GM15510 (cell line): Measurements from ENCODE around the gene ACVR1B.

ENCODE experiments used
- POLR2A ChIP-seq: IDR thresholded peaks from 3 replicates; pipeline ENCODE4 v1.6.1; 2011; ENCODE audit warnings: borderline replicate concordance; ENCODE audit not compliant: insufficient read length; ENCODE audit errors: extremely low read depth

The ACVR1B gene

DNA sequence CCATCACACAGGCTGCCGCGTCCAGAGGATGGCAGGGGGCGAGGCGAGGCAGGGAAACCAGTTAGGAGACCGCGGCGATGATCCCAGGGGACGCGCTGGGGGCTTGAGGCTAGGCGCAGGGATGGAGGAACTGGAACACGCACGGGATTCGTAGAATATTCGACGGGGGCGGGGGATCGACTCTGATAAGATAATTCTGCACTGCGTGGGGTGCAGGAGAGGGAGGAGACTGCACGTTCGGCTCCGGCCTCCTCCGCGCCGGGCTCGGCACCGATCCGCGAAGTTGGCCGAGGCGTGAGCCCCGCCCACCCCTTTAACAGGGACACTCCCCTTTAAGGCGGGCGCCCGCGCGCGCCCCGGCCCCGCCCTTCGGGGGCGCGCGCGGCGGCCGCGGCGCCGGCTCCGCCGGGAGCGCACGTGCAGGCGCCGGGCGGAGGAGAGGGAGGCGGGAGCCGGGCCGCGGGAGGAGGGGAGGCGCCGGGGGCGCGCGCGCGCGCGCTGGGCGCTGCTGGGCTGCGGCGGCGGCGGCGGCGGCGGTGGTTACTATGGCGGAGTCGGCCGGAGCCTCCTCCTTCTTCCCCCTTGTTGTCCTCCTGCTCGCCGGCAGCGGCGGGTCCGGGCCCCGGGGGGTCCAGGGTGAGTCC, at the start of gene ACVR1B:
Gene ACVR1B (plus strand): TSS at position 501 of the 644 bp plus-strand sequence. CDS start 45 bp downstream, at position 546.
- no peak for TF ChIP-seq POLR2A

DNA sequence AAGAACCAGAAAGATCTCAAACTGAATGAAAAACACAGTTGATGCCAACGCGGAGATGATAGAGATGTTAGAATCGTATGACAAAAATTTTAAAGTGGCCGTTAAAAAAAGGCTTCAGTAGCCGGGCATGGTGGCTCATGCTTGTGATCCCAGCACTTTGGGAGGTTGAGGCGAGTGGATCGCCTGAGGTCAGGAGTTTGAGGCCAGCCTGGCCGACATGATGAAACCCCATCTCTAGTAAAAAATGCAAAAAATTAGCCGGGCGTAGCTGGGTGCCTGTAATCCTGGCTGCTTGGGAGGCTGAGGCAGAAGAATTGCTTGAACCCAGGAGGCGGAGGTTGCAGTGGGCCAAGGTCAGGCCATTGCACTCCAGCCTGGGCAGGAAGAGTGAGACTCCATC, 49.6 kb upstream of the ACVR1B start:
- no peak for TF ChIP-seq POLR2A

DNA sequence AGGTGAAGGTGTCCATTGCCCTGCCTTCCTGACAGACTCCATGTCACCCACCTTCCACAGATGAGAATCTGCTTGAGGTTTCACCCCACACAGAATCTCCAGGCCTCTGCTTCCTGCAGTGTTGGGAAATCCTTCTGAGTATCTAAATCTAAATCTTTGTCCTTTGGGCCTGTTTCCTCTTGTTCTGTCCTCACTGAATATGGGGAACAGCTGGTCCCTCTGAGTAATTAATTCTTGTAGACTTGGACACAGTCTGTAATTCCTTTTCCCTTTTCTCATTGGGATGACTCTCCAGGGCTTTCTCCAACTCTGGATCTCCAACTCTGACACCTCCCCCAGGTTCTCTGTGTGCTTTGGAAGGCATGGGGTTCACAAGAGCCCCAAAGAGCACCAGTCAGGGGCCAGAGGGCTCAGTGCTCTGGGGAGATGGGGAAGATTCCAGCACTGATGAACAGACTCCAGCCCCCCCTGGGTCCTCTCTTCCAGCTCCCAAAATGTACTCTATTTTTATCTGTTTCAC, 46.5 kb upstream of the ACVR1B start:
- no peak for TF ChIP-seq POLR2A

DNA sequence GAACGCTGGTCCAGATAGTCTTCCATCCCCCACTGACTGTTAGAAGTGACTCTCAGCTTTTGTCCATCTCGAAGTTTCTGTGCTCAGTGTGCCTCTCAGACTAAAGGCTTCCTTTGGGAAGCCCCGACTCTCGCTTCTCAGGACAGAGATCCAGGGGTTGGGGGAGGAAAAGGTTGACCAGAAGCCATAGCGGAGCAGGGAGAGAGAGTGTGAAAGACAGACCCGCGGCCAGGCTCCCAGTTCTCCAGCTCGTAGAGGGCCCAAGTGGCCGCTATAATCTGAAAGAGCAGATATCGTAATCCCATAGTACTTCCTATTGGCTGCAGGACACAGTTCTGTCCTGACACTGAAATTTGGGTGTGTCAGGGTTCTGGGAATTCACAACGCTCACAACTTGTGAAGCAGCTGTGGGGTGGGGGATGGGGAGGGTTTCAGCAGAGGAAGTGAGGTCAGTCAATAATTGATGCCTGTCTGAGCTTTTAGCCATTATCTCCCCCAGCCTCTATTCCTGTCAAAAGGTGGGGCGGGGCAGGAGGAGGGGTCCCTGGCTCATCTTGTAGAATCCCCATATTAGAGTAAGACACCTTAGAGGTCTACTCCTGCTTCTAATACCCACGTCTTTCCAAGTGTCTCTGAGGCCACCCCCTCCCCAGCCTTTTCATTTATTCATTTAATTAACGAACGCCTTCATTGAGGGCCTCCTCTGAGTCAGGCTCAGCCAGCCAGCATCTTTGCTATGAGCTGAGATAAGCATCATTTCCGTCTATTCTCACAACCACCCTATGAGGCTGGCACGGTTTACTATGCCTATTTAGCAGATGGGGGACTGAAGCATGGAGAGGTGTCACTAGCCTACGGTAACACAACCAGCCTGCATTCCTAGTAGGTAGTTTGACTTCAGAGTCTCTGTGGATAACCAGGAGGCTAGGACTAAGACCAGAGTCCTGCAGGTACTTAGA, 45.7 kb upstream of the ACVR1B start:
- no peak for TF ChIP-seq POLR2A

DNA sequence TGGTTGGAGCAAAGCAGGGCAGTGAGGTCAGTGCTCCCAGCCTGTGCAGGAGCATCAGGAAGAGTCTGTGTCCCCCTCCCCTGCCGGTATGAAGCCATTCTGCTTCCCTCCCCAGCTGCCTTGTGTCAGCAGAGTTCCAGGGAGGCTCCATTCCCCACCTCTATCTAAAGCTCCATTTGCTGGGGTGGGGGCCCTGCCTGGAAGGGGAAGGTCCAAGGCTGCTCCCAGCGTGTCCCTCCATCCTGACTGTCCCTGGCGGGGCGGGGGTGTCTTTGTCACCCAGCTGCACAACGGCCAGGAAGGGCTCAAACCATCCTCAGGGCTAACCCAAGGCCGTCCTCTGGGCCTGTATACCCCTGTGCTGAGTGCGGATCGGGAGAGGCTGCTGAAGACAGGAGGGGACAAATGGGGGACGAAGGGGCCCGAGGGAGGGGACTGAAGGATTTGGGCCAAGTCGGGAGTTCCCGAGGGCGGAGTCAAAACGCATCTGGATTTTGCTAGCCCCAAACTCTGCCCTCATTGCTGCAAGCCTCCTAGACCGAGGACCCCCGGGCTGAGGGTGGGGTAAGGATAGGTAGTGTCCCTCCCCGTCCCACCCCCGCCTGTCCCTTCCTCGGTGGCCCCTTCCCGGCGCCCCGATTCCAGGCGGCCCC, 44.9 kb upstream of the ACVR1B start:
- no peak for TF ChIP-seq POLR2A

DNA sequence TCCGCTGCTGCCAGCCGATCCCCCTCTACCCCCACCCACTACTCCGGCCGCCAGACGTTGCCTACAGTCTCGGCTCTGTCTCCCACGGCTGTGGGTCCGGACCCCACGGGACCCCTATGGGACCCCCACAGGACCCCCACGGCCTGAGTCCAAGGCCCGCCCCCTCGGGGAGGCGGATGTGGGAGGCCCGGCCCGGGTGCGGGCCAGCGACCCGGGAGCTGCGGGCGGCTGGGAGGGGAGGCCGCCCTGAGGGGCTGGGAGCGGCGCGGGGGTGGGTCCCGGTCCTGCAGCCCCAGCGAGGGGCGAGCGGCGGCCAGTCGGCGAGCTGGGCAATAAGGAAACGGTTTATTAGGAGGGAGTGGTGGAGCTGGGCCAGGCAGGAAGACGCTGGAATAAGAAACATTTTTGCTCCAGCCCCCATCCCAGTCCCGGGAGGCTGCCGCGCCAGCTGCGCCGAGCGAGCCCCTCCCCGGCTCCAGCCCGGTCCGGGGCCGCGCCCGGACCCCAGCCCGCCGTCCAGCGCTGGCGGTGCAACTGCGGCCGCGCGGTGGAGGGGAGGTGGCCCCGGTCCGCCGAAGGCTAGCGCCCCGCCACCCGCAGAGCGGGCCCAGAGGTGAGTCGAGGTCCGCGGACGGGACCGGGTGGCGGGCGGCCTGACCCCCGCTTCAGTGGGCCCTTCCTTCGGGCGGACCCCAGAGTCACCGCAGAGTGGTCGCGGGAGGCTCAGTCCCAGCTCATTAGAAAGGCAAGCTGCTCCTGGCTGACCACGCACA, 44.2 kb upstream of the ACVR1B start, which contains the start of gene ACVRL1:
Gene ACVRL1 (plus strand): TSS at position 422 of the 773 bp plus-strand sequence. CDS start 4,971 bp downstream, outside the sequence.
- no peak for TF ChIP-seq POLR2A

DNA sequence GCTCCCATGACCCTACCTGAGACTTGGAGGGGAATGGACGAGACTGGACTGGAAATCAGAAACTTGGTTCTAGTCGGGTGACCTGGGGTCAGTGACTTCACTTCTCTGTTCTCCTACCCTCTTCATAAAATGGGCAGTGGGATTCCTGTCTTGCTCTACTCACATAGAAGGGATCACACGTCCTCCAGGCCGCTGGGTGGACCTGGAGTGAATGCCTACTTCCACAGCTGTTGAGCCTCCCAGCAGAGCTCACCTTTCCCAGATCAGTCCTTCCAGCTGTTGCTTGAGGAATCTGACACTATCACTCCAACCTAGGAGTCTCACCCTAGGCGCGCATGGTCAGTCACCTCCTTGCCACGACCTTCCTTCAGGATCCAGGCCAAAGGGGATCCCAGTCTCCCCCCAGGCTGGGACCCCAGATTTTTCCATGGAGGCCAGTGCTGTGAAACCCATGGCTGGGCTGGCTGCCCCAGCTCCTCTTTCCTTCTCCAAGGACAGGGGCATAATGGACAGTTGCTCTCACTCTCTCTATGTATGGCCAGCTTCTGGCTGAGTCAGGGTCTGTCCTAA, 43.6 kb upstream of the ACVR1B start:
- TF ChIP-seq POLR2A = no peak

DNA sequence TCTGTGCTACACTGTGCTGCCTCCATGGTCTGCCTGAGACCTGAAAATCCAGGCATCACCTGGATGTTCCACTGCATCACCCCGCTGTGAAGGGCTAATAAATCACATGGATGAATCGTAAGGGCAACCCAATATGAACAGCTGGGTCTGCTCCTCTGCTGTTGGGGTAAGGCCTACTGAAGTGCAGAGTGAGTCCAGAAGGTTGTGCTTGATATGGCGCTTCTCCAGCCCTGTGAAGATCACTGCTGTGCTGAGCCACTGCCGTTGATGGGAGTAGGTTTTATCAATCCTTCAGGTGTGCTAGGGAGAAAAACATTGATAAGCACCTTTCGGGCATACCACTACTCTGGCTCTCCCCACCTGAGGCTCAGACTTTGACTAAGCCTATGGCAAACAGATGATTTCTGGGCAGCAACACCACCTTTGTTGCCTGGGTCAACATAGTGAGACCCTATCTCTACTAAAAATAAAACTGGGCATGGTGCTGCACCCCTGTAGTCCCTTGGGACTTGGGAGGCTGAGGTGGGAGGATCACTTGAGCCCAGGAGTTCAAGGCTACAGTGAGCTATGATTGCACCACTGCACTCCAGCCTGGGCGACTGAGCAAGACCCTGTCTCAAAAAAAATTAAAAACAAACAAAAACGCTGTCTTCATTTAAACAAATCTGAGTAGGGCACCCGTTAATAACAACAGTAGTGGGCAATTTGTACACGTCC, 42.5 kb upstream of the ACVR1B start:
- TF ChIP-seq POLR2A = no peak

DNA sequence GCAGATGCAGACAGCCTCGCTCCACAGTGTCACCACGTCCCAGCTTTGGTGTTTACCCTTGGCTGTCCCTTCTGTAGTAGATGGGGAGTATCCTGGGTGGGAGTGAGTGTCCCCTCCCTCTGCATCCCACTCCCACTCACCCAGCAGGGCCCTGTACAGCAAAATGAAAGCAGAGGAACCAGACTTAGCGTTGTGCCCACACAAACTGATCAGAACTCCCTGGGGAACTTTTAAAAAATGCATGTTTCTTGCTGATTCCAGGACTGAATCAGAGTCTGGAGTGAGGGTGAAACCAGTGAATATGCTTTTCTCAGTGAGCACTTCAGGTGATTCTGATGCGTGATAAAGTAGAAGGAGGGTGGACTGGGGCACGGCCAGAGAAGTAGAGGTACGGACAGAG, 41.3 kb upstream of the ACVR1B start:
- TF ChIP-seq POLR2A = no peak

DNA sequence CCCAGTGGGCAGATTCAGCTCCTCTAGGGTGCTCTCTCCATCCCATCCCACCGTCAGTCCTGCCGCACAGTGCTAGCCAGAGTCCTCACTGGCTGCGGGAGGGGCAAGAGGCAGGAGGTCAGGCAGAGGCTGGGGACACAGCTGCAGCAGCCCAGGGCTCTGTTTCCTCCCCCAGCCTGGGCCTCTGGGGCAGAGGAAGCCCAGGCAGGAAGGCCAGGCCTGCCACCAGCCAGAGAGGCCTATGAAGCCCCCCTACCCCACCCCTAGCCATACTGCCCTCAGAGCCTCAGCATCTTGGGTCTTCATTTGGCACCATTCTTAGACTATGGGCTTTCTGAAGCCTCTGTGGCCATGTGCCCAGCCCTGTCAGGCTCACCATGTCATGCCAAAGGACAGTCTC, 40.8 kb upstream of the ACVR1B start:
- TF ChIP-seq POLR2A = no peak

DNA sequence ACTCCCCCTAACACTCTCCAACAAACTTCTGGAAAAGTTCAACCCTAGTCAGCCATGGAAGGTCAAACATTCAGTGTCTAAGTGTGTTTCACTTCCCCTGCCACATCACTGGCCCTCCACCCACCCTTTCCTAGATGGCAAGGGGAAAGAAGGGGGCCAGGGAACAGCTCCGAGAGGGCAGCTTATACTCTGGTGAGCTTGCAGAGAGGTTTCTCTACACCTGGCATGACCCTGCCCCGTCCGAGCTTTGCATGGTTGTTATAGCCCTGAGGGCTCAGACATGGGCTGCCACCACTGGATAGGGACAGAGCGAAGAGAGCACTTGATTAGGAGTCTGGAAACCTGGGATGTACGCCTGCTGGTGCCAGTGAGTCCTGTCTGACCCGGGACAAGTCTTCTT, 40.2 kb upstream of the ACVR1B start:
- no peak for TF ChIP-seq POLR2A

DNA sequence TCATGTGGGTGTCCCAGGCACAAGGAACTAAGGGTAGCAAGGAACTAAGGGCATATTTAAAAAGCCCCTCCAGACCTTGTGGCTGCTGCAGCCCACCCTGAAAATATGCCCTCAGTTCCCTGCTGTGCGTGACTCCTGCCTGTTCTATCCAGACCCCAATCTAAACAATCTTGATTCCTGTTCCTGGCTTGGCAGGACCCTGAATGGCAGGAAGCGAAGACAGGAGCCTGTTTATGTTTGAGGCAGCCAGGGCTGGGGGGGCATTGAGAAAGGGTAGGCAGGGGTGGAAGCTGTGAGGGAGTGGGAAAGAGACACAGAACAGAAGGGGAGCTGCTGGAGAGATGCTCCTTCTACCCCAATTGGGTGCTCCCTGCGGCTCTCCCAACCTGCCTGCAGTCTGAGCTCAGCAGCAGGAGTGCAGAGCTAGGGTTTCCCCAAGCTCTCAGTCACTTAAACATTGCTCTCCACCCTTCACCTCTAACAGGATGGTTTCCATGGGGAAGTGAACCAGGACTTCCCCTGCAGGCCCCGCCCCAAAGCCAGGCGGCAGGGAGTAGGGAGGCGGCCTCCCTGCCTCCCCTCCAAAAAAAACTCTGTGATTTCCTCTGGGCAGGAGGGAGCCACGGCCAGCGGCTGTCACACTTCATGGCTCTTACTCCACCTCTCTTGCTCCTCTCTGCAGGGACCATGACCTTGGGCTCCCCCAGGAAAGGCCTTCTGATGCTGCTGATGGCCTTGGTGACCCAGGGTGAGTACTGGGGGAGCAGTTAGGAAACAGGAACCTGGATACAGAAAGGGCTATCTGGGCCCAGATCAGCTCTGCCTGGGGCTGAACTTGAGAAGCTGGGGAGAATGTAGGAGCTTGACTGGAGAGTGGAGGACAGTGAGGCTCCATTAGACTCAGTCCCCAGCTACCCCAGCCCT, 39.4 kb upstream of the ACVR1B start:
- TF ChIP-seq POLR2A = no peak
